Measurements from ENCODE around the gene NRG3.

The NRG3 gene

GRCh38 chr10:81874875-81875466 lies at the start of gene NRG3:
NRG3 (plus strand) TSS chr10:81875194.
- no peak for DNase-seq (ENCODE audit: low read depth)
- no peak for TF ChIP-seq CTCF (IDR thresholded peaks at IDR 0.05; ENCODE audit: insufficient read depth, low read depth, low read length, missing control alignments)
- H3K4me3 ChIP-seq (ENCODE audit: low read depth, low read length) = no peak within 1 kb of the TSS

GRCh38 chr10:81828251-81828650 lies 46.7 kb upstream of the NRG3 start:
- TF ChIP-seq CTCF (IDR thresholded peaks at IDR 0.05; ENCODE audit: insufficient read depth, low read depth, low read length, missing control alignments) = no peak
- DNase-seq (ENCODE audit: low read depth) = no peak
- no peak overlapping the region for H3K4me3 ChIP-seq (ENCODE audit: low read depth, low read length)

- H3K4me3 ChIP-seq (ENCODE audit: low read depth, low read length) = no peak overlapping the region
- no peak for DNase-seq (ENCODE audit: low read depth)
- TF ChIP-seq CTCF (IDR thresholded peaks at IDR 0.05; ENCODE audit: insufficient read depth, low read depth, low read length, missing control alignments) = no peak
Observed at GRCh38 chr10:81831060-81831459, 43.9 kb upstream of the NRG3 start.

- no peak for DNase-seq (ENCODE audit: low read depth)
- peak; percentile 17 for TF ChIP-seq CTCF (IDR thresholded peaks at IDR 0.05; ENCODE audit: insufficient read depth, low read depth, low read length, missing control alignments)
- no peak overlapping the region for H3K4me3 ChIP-seq (ENCODE audit: low read depth, low read length)
Observed at GRCh38 chr10:81838950-81839349, 36.0 kb upstream of the NRG3 start.

- TF ChIP-seq CTCF (IDR thresholded peaks at IDR 0.05; ENCODE audit: insufficient read depth, low read depth, low read length, missing control alignments) = no peak
- DNase-seq (ENCODE audit: low read depth) = no peak
- no peak overlapping the region for H3K4me3 ChIP-seq (ENCODE audit: low read depth, low read length)
Observed at GRCh38 chr10:81843042-81843441, 32.0 kb upstream of the NRG3 start.

GRCh38 chr10:81847675-81848074 lies 27.3 kb upstream of the NRG3 start:
- DNase-seq (ENCODE audit: low read depth) = no peak
- no peak for TF ChIP-seq CTCF (IDR thresholded peaks at IDR 0.05; ENCODE audit: insufficient read depth, low read depth, low read length, missing control alignments)
- no peak overlapping the region for H3K4me3 ChIP-seq (ENCODE audit: low read depth, low read length)

- DNase-seq (ENCODE audit: low read depth) = no peak
- no peak overlapping the region for H3K4me3 ChIP-seq (ENCODE audit: low read depth, low read length)
- TF ChIP-seq CTCF (IDR thresholded peaks at IDR 0.05; ENCODE audit: insufficient read depth, low read depth, low read length, missing control alignments) = no peak
Observed at GRCh38 chr10:81848514-81848913, 26.5 kb upstream of the NRG3 start.

Measured in GM12865 (cell line).